Esophagus squamous epithelium (tissue), 5 donors: Measurements from ENCODE around the gene NRG4. TPM values are rescaled to one million over a fixed set of nuclear protein-coding genes. Genes with fewer than 3 reads are reported as not detected.

Experiments used
- DNase-seq: peaks from one replicate; lab custom pipeline; 2025; lab: John Stamatoyannopoulos, UW
- H3K27ac ChIP-seq, 4 donors: fragments of 200-600 bp; sonication (generic); one replicate each; pipeline ENCODE4 v1.5.1; 2016 to 2019; ENCODE audit warnings: mild to moderate bottlenecking in 1 of 4
- H3K27me3 ChIP-seq, 4 donors: fragments of 200-600 bp; sonication (generic); 1 replicate in 3 of 4; 2 replicates in 1 of 4; pipeline versions ENCODE4 v1.5.1 to v1.6.0; 2017 to 2021; ENCODE audit warnings: antibody characterized with exemption in 1 of 4
- H3K36me3 ChIP-seq, 3 donors: fragments of 200-600 bp; sonication (generic); one replicate each; pipeline ENCODE4 v1.5.1; 2016 to 2019
- H3K4me1 ChIP-seq, 3 donors: fragments of 200-600 bp; sonication (generic); one replicate each; pipeline ENCODE4 v1.5.1; 2017 to 2019
- H3K4me3 ChIP-seq, 4 donors: fragments of 200-600 bp; sonication (generic); 1 replicate in 3 of 4; 2 replicates in 1 of 4; pipeline ENCODE4 v1.5.1; 2016 to 2019; ENCODE audit warnings: mild to moderate bottlenecking in 2 of 4, moderate library complexity in 1 of 4
- H3K9me3 ChIP-seq, 3 donors: fragments of 200-600 bp; sonication (generic); one replicate each; pipeline ENCODE4 v1.5.1; 2016 to 2019
- CTCF ChIP-seq, 6 experiments: fragments of 450-650 bp in 4 of 6; fragments of 200-600 bp in 2 of 6; sonication (generic) in 2 of 6; IDR thresholded peaks; one replicate each; pipeline ENCODE4 v1.5.1; 2016 to 2019; ENCODE audit warnings: antibody characterized with exemption in 6 of 6, mild to moderate bottlenecking in 4 of 6, moderate library complexity in 4 of 6
- POLR2A ChIP-seq, 4 donors: fragments of 450-650 bp; IDR thresholded peaks; one replicate each; pipeline ENCODE4 v1.6.1; 2017; ENCODE audit warnings: antibody characterized with exemption in 4 of 4, mild to moderate bottlenecking in 4 of 4, moderate library complexity in 3 of 4
- WGBS, 2 donors: methylation state at CpG; one replicate each; pipeline ENCODE4 v1.1.5; 2018; 5-methylcytosine and 5-hydroxymethylcytosine counted together
- intact Hi-C: fragments of 100-400 bp; cut with DNase I; formaldehyde crosslinking; loops from one replicate; pipeline ENCODE4 v1.15.0; 2022
- total RNA-seq, 4 donors: library from RNA; depleted of rRNA; stranded (reverse); fragments of >200 nt; gene quantifications; one replicate each; pipeline ENCODE4 v1.1.0, GENCODE V29; 2016
- donor health status: DM: yes; HTN: yes; CAD: no.

Gene NRG4
- total RNA-seq, 4 donors from 2014 or later, result 0.83 to 2.8 (median 1.4) TPM

- Histone ChIP-seq H3K27me3 (no peaks in the 10 kb centered on the region), H3K9me3 (no peaks in the 10 kb centered on the region), H3K4me1 (peaks cover 0 to 4% (median 0%) of the 10 kb centered on the region in 3 donors), H3K4me3 (no peak overlapping the region), H3K27ac (no peak overlapping the region), H3K36me3 (no peaks in the 10 kb centered on the region)
- TF ChIP-seq POLR2A (IDR thresholded peaks at IDR 0.05) (no peak), CTCF (IDR thresholded peaks at IDR 0.05) (no peak)
- DNase-seq, result no peak
- intact Hi-C loops, result no loop called here
- WGBS, 2 donors, result 63 to 86% methylated on average over 2 of the region's 2 CpGs
Observed at GRCh38 chr15:76010613-76011012, 1.6 kb downstream of the NRG4 start.

GRCh38 chr15:76006136-76006778, 6.0 kb downstream of the NRG4 start:
- no peak for DNase-seq
- no peak overlapping the region for H3K4me3 ChIP-seq
- no peak overlapping the region for H3K27ac ChIP-seq
- TF ChIP-seq CTCF (IDR thresholded peaks at IDR 0.05), result no peak
- no peak for TF ChIP-seq POLR2A (IDR thresholded peaks at IDR 0.05)
- no peaks in the 10 kb centered on the region for H3K4me1 ChIP-seq
- intact Hi-C loops, result no loop called here
- H3K36me3 ChIP-seq, result no peaks in the 10 kb centered on the region
- H3K9me3 ChIP-seq, result no peaks in the 10 kb centered on the region
- 25 to 33% methylated on average over 2 of the region's 2 CpGs for WGBS, 2 donors
- H3K27me3 ChIP-seq, result peaks cover 0 to 4% (median 0%) of the 10 kb centered on the region in 4 donors

GRCh38 chr15:76003364-76003763, 8.9 kb downstream of the NRG4 start:
- no peak overlapping the region for H3K27ac ChIP-seq
- no peak overlapping the region for H3K4me3 ChIP-seq
- TF ChIP-seq CTCF (IDR thresholded peaks at IDR 0.05), result no peak
- no peak for TF ChIP-seq POLR2A (IDR thresholded peaks at IDR 0.05)
- no peaks in the 10 kb centered on the region for H3K36me3 ChIP-seq
- no peaks in the 10 kb centered on the region for H3K4me1 ChIP-seq
- H3K9me3 ChIP-seq, result no peaks in the 10 kb centered on the region
- peaks cover 0 to 7% (median 0%) of the 10 kb centered on the region in 4 donors for H3K27me3 ChIP-seq
- DNase-seq, result no peak
- intact Hi-C loops, result no loop called here

- Histone ChIP-seq H3K4me1 (no peaks in the 10 kb centered on the region), H3K4me3 (no peak overlapping the region), H3K27ac (no peak overlapping the region), H3K27me3 (peaks cover 0 to 6% (median 0%) of the 10 kb centered on the region in 4 donors), H3K36me3 (no peaks in the 10 kb centered on the region), H3K9me3 (no peaks in the 10 kb centered on the region)
- WGBS, 2 donors, result 71 to 92% methylated on average over 1 of the region's 1 CpG
- intact Hi-C loops, result no loop called here
- TF ChIP-seq CTCF (IDR thresholded peaks at IDR 0.05) (no peak), POLR2A (IDR thresholded peaks at IDR 0.05) (no peak)
- no peak for DNase-seq
Observed at GRCh38 chr15:75995611-75996010, 16.6 kb downstream of the NRG4 start.

GRCh38 chr15:75994220-75994619, 18.0 kb downstream of the NRG4 start:
- 94 to 96% methylated on average over 1 of the region's 1 CpG for WGBS, 2 donors
- Histone ChIP-seq H3K27ac (no peak overlapping the region), H3K4me3 (no peak overlapping the region), H3K9me3 (no peaks in the 10 kb centered on the region), H3K27me3 (peaks cover 0 to 6% (median 0%) of the 10 kb centered on the region in 4 donors), H3K36me3 (no peaks in the 10 kb centered on the region), H3K4me1 (no peaks in the 10 kb centered on the region)
- DNase-seq, result no peak
- TF ChIP-seq POLR2A (IDR thresholded peaks at IDR 0.05), result no peak
- TF ChIP-seq CTCF (IDR thresholded peaks at IDR 0.05), result no peak
- intact Hi-C loops, result no loop called here
